Adipocyte (in vitro differentiated cells): ENCODE results near the gene SMTN.

Experiments used
- DNase-seq: peaks from one replicate; pipeline ENCODE4 v3.0.0-alpha.2; 2015; ENCODE audit warnings: low read depth
- H3K27me3 ChIP-seq: replicated peaks from 2 replicates; pipeline ENCODE4 v1.7.0; 2013; ENCODE audit warnings: mild to moderate bottlenecking, low read length, moderate library complexity; ENCODE audit not compliant: control insufficient read depth, insufficient read depth
- H3K36me3 ChIP-seq: 2 replicates; pipeline ENCODE4 v1.7.0; 2013; ENCODE audit warnings: low read length, mild to moderate bottlenecking, moderate library complexity; ENCODE audit not compliant: control insufficient read depth, insufficient read depth, severe bottlenecking
- H3K4me1 ChIP-seq: 2 replicates; pipeline ENCODE4 v1.7.0; 2013; ENCODE audit warnings: mild to moderate bottlenecking, low read length, moderate library complexity; ENCODE audit not compliant: control insufficient read depth, insufficient read depth
- H3K4me3 ChIP-seq: 2 replicates; pipeline ENCODE4 v1.7.0; 2013; ENCODE audit warnings: mild to moderate bottlenecking, low read length, moderate library complexity
- H3K9ac ChIP-seq: 2 replicates; pipeline ENCODE4 v1.7.0; 2013; ENCODE audit warnings: mild to moderate bottlenecking, low read length, moderate library complexity
- H3K9me3 ChIP-seq: 2 replicates; pipeline ENCODE4 v1.7.0; 2013; ENCODE audit warnings: mild to moderate bottlenecking, low read length, moderate library complexity; ENCODE audit not compliant: control insufficient read depth

The SMTN gene

DNA sequence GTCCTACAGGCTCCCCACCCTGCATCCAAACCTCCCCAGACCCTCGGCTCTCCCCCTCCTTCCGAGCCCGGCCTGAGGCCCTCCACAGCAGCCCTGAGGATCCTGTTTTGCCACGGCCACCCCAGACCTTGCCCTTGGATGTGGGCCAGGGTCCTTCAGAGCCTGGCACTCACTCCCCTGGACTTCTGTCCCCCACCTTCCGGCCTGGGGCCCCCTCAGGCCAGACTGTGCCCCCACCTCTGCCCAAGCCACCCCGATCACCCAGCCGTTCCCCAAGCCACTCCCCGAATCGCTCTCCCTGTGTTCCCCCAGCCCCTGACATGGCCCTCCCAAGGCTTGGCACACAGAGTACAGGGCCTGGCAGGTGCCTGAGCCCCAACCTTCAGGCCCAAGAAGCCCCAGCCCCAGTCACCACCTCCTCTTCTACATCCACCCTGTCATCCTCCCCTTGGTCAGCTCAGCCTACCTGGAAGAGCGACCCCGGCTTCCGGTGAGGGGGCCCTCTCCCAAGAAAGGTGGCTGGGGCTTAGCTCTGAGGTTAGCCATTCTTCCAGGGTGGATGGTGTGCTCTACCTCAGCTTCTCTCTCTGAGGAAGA is 44.5 kb downstream of the SMTN start:
- H3K4me1 ChIP-seq, result peaks cover 6% of the 10 kb centered on the region
- H3K9ac ChIP-seq, result no peak overlapping the region
- H3K9me3 ChIP-seq, result no peaks in the 10 kb centered on the region
- H3K36me3 ChIP-seq, result no peaks in the 10 kb centered on the region
- peaks cover 34% of the 10 kb centered on the region for H3K27me3 ChIP-seq
- no peak overlapping the region for H3K4me3 ChIP-seq
- no peak for DNase-seq

DNA sequence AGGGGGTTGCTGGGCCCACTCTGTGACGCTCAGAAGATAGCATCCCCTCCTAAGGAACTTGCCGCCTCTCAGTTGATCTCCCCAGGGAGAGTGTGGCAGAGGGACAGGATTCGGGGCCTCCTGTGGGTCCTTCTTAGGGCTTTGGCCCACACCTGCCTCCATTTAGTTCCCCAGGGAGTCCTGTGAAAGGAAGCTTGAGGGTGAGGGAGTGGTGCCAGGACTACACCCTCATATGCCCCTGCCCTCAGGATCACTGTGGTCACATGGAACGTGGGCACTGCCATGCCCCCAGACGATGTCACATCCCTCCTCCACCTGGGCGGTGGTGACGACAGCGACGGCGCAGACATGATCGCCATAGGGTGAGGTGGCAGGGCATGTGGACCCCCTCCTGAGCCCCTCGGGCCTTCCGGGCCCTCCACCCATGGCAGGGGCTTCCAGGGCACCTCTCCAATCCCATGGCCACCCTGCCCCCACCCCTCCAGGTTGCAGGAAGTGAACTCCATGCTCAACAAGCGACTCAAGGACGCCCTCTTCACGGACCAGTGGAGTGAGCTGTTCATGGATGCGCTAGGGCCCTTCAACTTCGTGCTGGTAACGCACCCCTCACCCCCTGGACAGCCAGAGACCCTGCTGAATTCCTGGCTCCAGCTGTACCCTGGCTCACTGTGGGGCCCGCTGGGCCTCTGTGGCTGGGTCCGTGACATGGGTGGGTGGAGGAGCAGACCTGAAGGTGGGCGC is 45.2 kb downstream of the SMTN start:
- no peak for DNase-seq
- Histone ChIP-seq H3K36me3 (no peaks in the 10 kb centered on the region), H3K27me3 (peaks cover 34% of the 10 kb centered on the region), H3K9ac (no peak overlapping the region), H3K9me3 (no peaks in the 10 kb centered on the region), H3K4me3 (no peak overlapping the region), H3K4me1 (peaks cover 6% of the 10 kb centered on the region)

DNA sequence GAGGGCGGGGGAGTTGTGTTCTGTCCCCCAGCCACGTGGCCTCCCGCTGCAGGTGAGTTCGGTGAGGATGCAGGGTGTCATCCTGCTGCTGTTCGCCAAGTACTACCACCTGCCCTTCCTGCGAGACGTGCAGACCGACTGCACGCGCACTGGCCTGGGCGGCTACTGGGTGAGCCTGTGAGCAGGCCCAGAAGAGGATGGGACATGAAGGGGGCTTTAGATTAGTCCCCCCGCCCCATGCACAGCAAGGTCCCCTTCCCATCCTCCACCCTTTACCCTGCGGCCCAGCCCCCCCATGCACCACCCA is 45.7 kb downstream of the SMTN start:
- DNase-seq, result no peak
- no peak overlapping the region for H3K9ac ChIP-seq
- H3K4me3 ChIP-seq, result no peak overlapping the region
- no peaks in the 10 kb centered on the region for H3K9me3 ChIP-seq
- H3K4me1 ChIP-seq, result peaks cover 6% of the 10 kb centered on the region
- H3K27me3 ChIP-seq, result peaks cover 34% of the 10 kb centered on the region
- H3K36me3 ChIP-seq, result no peaks in the 10 kb centered on the region

DNA sequence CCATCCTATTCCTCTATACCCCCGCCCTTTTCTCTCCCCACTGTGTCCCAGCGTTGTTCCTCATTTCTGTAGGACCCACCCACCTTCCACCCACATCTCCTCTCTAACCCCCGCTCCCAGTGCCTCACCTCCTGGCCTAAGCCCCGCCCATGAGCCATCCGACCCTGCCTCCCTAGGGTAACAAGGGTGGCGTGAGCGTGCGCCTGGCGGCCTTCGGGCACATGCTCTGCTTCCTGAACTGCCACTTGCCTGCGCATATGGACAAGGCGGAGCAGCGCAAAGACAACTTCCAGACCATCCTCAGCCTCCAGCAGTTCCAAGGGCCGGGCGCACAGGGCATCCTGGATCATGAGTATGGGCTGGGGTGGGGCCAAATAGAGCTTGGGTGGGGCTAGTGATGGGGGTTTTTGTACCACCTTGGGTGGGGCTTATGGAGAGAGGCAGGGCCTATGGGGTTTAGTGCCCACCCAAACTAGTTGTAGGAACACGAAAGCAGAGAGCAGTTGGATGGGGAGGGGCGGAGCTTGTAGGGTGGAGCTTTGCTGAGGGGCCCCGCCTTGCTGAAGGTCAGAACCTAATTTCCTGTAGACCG is 46.2 kb downstream of the SMTN start:
- H3K9me3 ChIP-seq, result no peaks in the 10 kb centered on the region
- DNase-seq, result no peak

DNA sequence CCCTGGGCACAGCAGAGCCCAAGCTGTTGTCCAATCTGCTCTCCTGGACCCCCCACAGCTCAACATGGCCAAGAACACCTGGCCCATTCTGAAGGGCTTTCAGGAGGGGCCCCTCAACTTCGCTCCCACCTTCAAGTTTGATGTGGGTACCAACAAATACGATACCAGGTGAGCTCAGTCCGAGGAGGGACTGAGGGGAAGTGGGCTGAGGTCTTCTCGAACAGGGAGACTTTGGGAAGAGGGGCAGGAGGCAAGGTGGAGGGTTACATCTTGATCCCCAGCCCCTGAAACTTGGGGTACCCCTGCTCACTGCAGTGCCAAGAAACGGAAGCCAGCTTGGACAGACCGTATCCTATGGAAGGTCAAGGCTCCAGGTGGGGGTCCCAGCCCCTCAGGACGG is 47.0 kb downstream of the SMTN start:
- peaks cover 28% of the 10 kb centered on the region for H3K27me3 ChIP-seq
- H3K36me3 ChIP-seq, result no peaks in the 10 kb centered on the region
- no peaks in the 10 kb centered on the region for H3K9me3 ChIP-seq
- H3K4me3 ChIP-seq, result no peak overlapping the region
- H3K9ac ChIP-seq, result no peak overlapping the region
- no peaks in the 10 kb centered on the region for H3K4me1 ChIP-seq
- no peak for DNase-seq

More for the DNA sequence above, 46.2 kb downstream of the SMTN start:
- H3K36me3 ChIP-seq, result no peaks in the 10 kb centered on the region
- peaks cover 6% of the 10 kb centered on the region for H3K4me1 ChIP-seq
- H3K27me3 ChIP-seq, result peaks cover 34% of the 10 kb centered on the region
- no peak overlapping the region for H3K9ac ChIP-seq
- no peak overlapping the region for H3K4me3 ChIP-seq

DNA sequence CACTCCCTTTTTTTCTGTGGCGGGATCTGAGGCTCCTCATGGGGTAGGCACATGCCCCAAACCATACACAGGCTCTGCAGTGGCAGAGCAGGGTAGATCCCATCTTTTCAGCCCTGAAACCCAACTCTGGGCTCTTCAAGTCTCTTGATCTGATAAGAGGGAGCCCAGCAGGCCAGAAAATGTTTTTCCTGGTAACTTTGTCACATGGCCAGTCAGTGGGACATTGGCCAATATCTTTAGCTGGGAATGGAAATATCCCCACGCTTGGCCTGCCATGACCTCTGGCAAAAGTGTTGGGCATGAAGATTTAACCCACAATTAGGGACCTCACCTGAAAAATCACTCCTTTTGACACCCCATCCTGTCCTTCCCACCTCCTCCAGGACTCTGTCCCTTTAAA is 49.8 kb downstream of the SMTN start:
- H3K27me3 ChIP-seq, result peaks cover 18% of the 10 kb centered on the region
- H3K4me3 ChIP-seq, result no peak overlapping the region
- no peaks in the 10 kb centered on the region for H3K4me1 ChIP-seq
- no peaks in the 10 kb centered on the region for H3K9me3 ChIP-seq
- no peak for DNase-seq
- no peaks in the 10 kb centered on the region for H3K36me3 ChIP-seq
- H3K9ac ChIP-seq, result no peak overlapping the region

DNA sequence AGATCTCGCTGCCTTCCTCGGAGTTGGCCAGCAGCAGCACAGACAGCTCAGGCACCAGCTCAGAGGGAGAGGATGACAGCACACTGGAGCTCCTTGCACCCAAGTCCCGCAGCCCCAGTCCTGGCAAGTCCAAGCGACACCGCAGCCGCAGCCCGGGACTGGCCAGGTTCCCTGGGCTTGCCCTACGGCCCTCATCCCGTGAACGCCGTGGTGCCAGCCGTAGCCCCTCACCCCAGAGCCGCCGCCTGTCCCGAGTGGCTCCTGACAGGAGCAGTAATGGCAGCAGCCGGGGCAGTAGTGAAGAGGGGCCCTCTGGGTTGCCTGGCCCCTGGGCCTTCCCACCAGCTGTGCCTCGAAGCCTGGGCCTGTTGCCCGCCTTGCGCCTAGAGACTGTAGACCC is 52.8 kb downstream of the SMTN start:
- Histone ChIP-seq H3K4me3 (no peak overlapping the region), H3K4me1 (no peaks in the 10 kb centered on the region), H3K27me3 (peaks cover 21% of the 10 kb centered on the region), H3K9ac (no peak overlapping the region), H3K36me3 (no peaks in the 10 kb centered on the region), H3K9me3 (no peaks in the 10 kb centered on the region)
- no peak for DNase-seq

DNA sequence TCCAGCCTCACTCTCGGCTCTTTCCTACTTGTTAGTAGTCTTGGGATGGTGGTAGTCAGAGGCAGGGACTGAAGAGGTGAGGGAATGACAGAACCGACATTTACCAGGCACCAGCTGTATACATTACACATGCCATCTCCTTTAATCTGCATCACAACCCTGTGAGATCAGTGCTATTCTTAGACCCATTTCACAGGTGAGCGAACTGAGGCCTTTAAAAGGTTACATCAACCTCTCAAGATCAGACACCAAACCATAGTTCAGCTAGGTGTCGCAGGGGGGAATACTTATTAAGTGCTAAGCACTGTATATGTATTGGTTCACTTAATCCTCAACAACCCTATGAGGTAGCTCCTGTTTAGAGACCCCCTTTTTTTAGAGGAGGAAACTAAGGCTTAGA is 53.6 kb downstream of the SMTN start:
- no peak for DNase-seq
- H3K27me3 ChIP-seq, result peaks cover 29% of the 10 kb centered on the region
- H3K36me3 ChIP-seq, result no peaks in the 10 kb centered on the region
- no peak overlapping the region for H3K9ac ChIP-seq
- no peaks in the 10 kb centered on the region for H3K4me1 ChIP-seq
- H3K9me3 ChIP-seq, result no peaks in the 10 kb centered on the region
- no peak overlapping the region for H3K4me3 ChIP-seq

DNA sequence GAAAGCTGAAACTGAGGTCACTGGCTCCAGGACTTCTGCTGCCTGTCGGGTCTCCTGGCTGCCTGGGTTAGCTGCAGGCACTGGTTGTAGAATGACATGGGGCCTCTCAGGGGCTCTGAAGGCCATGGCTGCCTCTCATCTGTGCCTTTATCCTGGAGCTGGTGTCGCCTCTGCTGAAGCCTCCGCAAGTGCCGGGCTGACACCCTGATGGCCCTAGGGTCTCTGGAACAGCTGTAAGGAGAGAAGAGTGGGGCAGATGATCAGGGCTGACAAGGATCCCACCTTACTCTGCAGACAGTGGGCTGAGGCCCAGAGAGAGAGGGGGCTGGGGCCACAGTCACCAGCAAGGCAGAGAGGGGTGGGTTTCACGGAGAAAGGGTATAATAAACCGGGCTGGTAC is 54.6 kb downstream of the SMTN start:
- Histone ChIP-seq H3K4me1 (no peaks in the 10 kb centered on the region), H3K4me3 (no peak overlapping the region), H3K27me3 (peaks cover 38% of the 10 kb centered on the region), H3K36me3 (no peaks in the 10 kb centered on the region), H3K9me3 (no peaks in the 10 kb centered on the region), H3K9ac (no peak overlapping the region)
- no peak for DNase-seq

DNA sequence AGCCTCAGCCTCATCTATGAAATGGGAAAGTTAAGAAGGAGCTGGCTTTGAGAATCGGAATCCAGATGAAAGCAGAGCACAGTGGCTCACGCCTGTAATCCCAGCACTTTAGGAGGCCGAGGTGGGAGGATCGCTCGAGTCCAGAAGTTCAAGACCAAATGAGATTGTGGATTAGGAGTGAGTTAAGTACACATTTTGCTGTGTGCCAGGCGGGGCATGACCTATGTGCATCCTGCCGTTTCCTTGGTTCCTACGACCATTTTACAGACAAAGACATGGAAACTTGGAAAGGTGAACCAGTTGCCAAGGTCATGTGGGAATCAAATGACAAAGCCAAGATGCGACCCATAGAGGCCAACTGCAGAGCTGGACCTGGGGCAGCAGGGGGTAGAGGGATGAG is 55.0 kb downstream of the SMTN start:
- no peaks in the 10 kb centered on the region for H3K9me3 ChIP-seq

DNA sequence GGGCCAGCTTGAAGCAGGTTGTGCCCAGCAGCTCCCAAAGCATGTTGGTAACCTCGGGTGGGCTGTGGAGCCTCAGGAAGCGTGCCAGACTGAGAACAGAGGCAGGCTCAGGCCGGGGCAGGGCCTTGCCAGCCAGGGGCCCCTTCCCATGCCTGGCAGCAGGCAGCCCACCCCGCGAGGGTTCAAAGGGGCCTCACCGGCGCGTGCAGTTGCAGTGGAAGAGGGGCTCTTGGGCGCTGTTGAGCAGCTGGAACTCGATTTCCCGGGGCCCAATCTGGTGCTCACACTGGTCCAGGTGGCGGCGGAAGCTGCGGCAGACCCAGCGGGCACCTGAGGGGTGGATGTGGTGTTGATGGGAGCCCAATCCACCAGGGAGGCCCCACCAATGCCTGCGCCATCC is 55.6 kb downstream of the SMTN start:
- H3K36me3 ChIP-seq, result no peaks in the 10 kb centered on the region
- no peak for DNase-seq
- H3K9me3 ChIP-seq, result no peaks in the 10 kb centered on the region
- H3K27me3 ChIP-seq, result peaks cover 45% of the 10 kb centered on the region
- H3K4me3 ChIP-seq, result no peak overlapping the region
- no peaks in the 10 kb centered on the region for H3K4me1 ChIP-seq
- H3K9ac ChIP-seq, result no peak overlapping the region

More for the DNA sequence above, 55.0 kb downstream of the SMTN start:
- Histone ChIP-seq H3K9ac (no peak overlapping the region), H3K4me3 (no peak overlapping the region), H3K4me1 (no peaks in the 10 kb centered on the region), H3K27me3 (peaks cover 42% of the 10 kb centered on the region), H3K36me3 (no peaks in the 10 kb centered on the region)
- no peak for DNase-seq
